IPS-15b (cell line): Measurements from ENCODE around the gene DNAJB12.
"Not testable (repeated sequence)": the region's sequence is repeated elsewhere in the genome, so short reads cannot be mapped to it uniquely, and the experiment has no call there.

Source experiments
- H3K27me3 ChIP-seq: one replicate; pipeline ENCODE4 v1.6.1; 2013; ENCODE audit warnings: low read length; ENCODE audit not compliant: control insufficient read depth, insufficient read depth
- H3K36me3 ChIP-seq: one replicate; pipeline ENCODE4 v1.6.1; 2013; ENCODE audit warnings: low read length; ENCODE audit not compliant: control insufficient read depth, insufficient read depth
- H3K4me1 ChIP-seq: one replicate; pipeline ENCODE4 v1.6.1; 2013; ENCODE audit warnings: mild to moderate bottlenecking, low read length; ENCODE audit not compliant: control insufficient read depth, insufficient read depth
- H3K4me3 ChIP-seq: one replicate; pipeline ENCODE4 v1.5.1; 2013; ENCODE audit warnings: low read depth, low read length
- H3K9ac ChIP-seq: one replicate; pipeline ENCODE4 v1.6.1; 2013; ENCODE audit warnings: low read depth, mild to moderate bottlenecking, low read length
- H3K9me3 ChIP-seq: one replicate; pipeline ENCODE4 v1.6.1; 2013; ENCODE audit warnings: mild to moderate bottlenecking, low read length; ENCODE audit not compliant: control insufficient read depth, insufficient read depth

The DNAJB12 gene

DNA sequence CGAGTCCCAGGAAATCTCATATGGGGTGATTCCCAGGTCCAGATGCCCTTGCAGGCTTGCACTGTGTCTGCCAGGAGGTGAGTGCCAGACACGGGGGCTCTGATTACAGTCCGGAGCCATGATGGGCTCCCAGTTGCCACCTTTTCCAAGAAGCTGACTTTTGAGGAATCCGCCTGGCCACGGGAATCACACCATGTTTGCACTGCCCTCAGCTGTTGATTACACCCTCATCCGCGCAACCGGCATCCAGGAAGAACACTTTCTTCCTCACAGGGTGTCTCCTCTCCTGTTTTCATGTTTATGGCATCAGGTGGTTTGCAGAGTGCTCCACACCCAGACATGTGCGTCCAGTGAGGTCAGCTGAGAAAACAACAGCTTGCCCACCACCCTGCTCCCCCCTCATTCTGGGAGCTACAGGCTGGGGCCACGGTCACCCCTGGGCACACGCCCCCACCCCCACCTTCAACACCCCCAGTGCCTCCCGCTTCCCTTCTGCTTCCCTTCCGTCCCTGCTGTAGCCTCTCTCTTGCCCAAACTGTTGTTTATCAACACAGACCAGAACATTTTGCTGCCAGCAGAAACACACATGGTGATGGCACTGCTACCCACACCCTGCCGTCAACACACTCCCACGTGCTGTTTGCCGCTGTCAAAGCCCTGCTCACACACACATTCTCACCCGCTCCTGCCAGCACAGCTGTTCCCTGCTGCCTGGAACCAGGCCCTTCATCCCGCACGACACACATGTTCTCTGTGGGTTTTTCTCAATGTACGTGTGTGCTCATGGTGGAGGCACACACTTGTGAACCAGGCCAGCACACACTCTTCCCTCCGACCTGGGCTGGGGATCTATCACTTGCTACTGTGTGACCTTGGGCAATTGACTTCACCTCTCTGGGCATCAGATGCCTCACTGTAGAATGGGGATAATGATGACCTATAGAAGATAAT is 45.2 kb downstream of the DNAJB12 start:
- H3K4me1 ChIP-seq: peaks cover 4% of the 10 kb centered on the region
- no peak overlapping the region for H3K9ac ChIP-seq

DNA sequence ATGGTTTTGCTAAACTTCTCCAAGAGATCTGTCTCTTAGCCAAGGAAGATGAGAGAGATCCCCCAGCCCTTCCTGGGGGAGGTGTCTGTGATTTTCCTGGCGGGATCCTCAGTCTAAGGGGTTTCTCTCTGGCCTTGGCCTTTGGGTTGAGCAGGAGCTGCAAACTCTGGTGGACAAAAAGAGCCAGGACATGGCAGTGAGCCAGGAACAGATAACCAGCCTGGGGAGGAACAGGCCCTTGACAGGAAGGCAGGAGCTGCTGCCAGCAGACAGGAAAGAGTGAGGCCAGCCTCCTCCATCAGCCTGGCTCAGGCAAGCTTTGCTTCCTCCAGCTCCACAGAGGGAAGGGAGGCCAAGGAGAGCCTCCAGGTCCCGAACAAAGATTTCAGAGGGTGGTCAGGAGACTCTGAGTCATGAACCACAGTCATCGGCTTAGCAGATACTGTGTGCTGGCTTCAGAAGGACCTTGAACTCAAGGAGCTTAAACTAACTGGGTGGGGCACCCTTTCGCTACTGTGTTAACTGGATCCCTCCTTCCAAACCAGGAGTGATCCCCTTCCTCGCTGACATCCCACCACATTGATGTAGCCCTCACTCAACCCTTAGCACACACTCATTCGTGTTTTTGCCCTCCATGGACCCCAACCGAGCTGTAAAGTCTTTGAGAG is 46.3 kb downstream of the DNAJB12 start:
- H3K4me1 ChIP-seq: peaks cover 4% of the 10 kb centered on the region
- no peaks in the 10 kb centered on the region for H3K9me3 ChIP-seq
- no peaks in the 10 kb centered on the region for H3K36me3 ChIP-seq
- no peaks in the 10 kb centered on the region for H3K27me3 ChIP-seq
- no peak overlapping the region for H3K9ac ChIP-seq
- no peak overlapping the region for H3K4me3 ChIP-seq

More for the DNA sequence above, 45.2 kb downstream of the DNAJB12 start:
- Histone ChIP-seq H3K9me3 (no peaks in the 10 kb centered on the region), H3K4me3 (no peak overlapping the region), H3K36me3 (no peaks in the 10 kb centered on the region), H3K27me3 (no peaks in the 10 kb centered on the region)

- H3K9me3 ChIP-seq, H3K36me3 ChIP-seq, H3K4me1 ChIP-seq, H3K4me3 ChIP-seq, H3K9ac ChIP-seq, H3K27me3 ChIP-seq: not testable (repeated sequence)
Observed at GRCh38 chr10:72307711-72308110, 47.0 kb downstream of the DNAJB12 start.

DNA sequence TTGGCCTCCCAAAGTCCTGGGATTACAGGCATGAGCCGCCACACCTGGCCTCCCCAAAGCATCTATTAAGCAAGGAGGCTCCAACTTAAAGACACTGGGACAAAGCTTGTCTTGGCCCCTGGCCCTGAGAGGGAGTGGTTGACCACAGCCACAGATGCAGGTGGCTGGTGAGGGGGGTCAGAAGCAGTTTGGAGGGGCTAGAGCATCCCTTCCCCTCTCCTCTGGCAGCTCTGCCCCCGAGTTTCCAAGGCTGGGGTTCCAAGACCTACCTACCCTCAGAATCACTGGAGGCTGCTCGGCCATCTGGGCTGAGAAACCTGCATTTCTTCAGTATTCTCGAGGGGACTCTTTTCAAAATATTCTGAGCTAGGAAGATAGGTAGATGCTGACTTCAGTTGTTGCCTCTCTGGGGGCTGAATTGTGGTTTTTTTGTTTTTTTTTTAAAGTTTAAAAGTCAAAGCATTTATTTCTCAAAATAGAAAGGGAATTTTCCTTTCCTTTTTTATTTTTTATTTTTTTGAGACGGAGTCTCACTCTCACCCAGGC is 48.4 kb downstream of the DNAJB12 start:
- H3K4me3 ChIP-seq: no peak overlapping the region
- H3K27me3 ChIP-seq: no peaks in the 10 kb centered on the region
- H3K9me3 ChIP-seq: no peaks in the 10 kb centered on the region
- H3K4me1 ChIP-seq: peaks cover 4% of the 10 kb centered on the region
- no peak overlapping the region for H3K9ac ChIP-seq
- H3K36me3 ChIP-seq: no peaks in the 10 kb centered on the region

GRCh38 chr10:72303424-72304128 is 51.1 kb downstream of the DNAJB12 start:
- H3K27me3 ChIP-seq: no peaks in the 10 kb centered on the region
- H3K9me3 ChIP-seq: no peaks in the 10 kb centered on the region
- no peak overlapping the region for H3K4me3 ChIP-seq
- peaks cover under 1% of the 10 kb centered on the region for H3K4me1 ChIP-seq
- no peak overlapping the region for H3K9ac ChIP-seq
- H3K36me3 ChIP-seq: no peaks in the 10 kb centered on the region

- Histone ChIP-seq H3K27me3 (no peaks in the 10 kb centered on the region), H3K4me3 (peak overlapping the region; percentile 1), H3K36me3 (no peaks in the 10 kb centered on the region), H3K9me3 (no peaks in the 10 kb centered on the region), H3K9ac (peak overlapping the region; percentile 48), H3K4me1 (peaks cover 14% of the 10 kb centered on the region)
Observed at GRCh38 chr10:72298592-72299519, 55.9 kb downstream of the DNAJB12 start.

DNA sequence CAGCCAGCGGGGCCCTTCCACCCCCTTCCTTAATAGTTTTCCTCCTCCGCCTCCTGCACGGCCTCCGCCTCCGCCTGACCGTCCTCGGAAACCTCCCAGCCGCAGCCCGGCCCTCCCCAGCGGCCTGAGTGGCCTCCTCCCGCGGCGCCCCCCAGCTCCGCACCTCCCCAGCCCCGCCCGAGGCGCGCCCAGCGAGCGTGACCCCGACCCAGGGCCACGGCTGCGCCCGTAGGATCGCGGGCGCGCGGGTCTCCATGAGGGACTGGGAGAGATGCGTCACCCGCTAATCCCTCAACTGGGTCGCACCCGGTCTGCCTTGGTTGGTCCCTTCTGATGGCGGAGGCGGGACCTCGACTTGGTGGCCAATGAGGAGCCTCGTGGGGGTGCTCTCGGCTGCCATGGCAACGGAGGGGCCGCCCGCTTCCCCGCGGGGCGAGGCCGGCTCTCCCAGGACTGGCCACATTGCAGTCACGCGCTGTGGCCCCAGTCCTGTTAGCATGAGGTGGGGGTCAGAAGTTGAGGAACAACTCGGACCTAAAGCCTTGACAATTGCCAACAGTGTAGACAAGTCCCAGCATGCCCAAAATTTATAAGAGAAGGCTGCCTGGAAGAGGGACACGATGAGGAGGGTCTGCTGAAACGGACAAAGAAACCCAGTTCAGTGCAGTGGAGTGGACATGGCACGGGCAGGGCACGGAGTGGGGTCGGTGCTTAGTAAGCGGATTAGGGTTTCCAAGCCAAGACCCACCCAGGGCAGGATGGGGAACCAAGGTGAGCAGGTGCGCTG is 56.7 kb downstream of the DNAJB12 start:
- peak overlapping the region; percentile 65 for H3K4me3 ChIP-seq

GRCh38 chr10:72297281-72297804 is 57.4 kb downstream of the DNAJB12 start:
- peak overlapping the region; percentile 87 for H3K9ac ChIP-seq
- peaks cover 14% of the 10 kb centered on the region for H3K4me1 ChIP-seq
- H3K4me3 ChIP-seq: peak overlapping the region; percentile 65

More for the DNA sequence above, 56.7 kb downstream of the DNAJB12 start:
- Histone ChIP-seq H3K4me1 (peaks cover 14% of the 10 kb centered on the region), H3K27me3 (no peaks in the 10 kb centered on the region), H3K9ac (peak overlapping the region; percentile 87), H3K9me3 (no peaks in the 10 kb centered on the region), H3K36me3 (no peaks in the 10 kb centered on the region)

GRCh38 chr10:72296829-72297280 is 57.9 kb downstream of the DNAJB12 start:
- H3K4me3 ChIP-seq: peak overlapping the region; percentile 65
- not testable (repeated sequence) for H3K9me3 ChIP-seq, H3K27me3 ChIP-seq, H3K36me3 ChIP-seq
- H3K4me1 ChIP-seq: peaks cover 14% of the 10 kb centered on the region
- H3K9ac ChIP-seq: peak overlapping the region; percentile 87

More at GRCh38 chr10:72297281-72297804, 57.4 kb downstream of the DNAJB12 start:
- H3K36me3 ChIP-seq: no peaks in the 10 kb centered on the region
- no peaks in the 10 kb centered on the region for H3K27me3 ChIP-seq
- H3K9me3 ChIP-seq: no peaks in the 10 kb centered on the region

DNA sequence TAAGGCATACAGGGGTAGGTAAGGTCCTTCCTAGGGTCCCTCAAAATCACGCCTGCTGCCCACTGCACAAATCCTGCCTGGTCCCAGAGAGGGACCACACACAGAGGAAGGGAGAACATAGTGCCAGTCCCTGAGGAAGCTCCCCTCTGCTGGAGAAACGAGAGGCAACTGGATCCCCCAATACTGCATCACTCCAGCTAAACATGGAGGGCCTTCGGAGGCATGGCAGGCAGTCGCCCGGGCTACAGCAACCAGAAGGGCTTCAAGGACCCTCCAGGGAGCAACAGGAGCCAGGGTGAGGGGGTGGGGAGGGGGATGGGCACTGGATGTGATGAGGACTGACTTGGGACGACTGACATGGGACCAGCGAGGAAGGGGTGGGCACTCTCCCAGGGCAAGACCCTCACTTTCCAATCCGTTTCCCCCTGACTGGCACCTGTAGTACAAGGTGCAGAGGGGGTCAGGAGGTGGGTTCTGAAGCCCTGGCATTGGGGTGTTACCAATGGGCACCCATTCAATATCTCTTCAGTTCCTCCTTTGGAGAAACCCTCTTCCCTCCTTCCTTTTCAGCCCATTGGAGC is 59.3 kb downstream of the DNAJB12 start:
- Histone ChIP-seq H3K27me3 (no peaks in the 10 kb centered on the region), H3K36me3 (no peaks in the 10 kb centered on the region), H3K9me3 (no peaks in the 10 kb centered on the region), H3K4me1 (peaks cover 14% of the 10 kb centered on the region), H3K4me3 (no peak overlapping the region), H3K9ac (no peak overlapping the region)
